ENCODE data around the gene NKX6-2. TPM values are rescaled to one million over a fixed set of nuclear protein-coding genes. Genes with fewer than 3 reads are reported as not detected.

The NKX6-2 gene
- total RNA-seq, 1 experiment from 2014 or later: not detected

DNA sequence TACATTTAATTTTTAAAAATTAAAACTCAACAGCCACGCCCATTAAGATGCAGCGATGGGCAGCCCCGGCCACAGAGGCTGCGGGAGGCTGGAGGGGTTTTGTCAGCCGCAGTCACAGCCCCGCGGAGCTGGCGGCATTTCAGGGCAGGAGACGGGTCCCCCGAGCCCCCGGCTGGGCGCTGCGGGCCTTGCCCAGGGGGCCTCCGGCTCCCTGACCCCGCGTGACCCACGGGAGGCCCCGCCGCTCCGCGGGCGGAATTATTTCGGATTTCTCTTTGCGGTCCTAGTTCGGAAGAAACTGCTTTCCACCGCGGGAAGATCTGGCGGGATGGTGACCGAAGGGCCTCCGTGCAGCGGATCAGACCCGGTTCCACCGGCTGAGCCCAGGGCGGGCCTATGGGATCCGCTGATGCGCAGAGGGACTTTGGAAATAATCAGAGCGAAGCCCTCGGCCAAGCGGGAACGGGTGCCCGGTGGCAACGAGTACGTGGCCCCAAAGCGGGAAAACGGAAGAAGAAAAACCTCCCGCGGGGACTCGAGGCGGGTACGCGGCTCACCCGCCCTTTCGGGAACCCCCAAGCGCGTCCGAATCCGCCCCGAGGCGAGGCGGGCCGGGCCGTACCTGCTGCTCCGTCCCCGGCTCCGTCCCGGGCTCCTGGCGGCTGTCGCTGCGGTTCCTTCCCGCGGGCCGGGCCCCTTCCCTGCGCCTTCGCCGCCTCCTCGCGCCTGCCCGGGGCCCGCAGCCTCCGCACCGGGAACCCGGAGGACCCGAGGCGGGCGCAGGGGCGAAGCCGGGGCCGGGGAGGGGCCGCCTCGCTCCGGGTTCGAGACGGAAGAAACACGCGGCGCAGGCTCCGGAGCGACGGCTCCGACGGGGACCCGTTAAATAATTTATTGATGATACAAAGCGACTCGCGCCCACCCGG lies 1.7 kb downstream of the NKX6-2 start:
- no peaks in the 10 kb centered on the region for H3K27me3 Mint-ChIP-seq (ENCODE audit: insufficient read depth, unreplicated experiment)

DNA sequence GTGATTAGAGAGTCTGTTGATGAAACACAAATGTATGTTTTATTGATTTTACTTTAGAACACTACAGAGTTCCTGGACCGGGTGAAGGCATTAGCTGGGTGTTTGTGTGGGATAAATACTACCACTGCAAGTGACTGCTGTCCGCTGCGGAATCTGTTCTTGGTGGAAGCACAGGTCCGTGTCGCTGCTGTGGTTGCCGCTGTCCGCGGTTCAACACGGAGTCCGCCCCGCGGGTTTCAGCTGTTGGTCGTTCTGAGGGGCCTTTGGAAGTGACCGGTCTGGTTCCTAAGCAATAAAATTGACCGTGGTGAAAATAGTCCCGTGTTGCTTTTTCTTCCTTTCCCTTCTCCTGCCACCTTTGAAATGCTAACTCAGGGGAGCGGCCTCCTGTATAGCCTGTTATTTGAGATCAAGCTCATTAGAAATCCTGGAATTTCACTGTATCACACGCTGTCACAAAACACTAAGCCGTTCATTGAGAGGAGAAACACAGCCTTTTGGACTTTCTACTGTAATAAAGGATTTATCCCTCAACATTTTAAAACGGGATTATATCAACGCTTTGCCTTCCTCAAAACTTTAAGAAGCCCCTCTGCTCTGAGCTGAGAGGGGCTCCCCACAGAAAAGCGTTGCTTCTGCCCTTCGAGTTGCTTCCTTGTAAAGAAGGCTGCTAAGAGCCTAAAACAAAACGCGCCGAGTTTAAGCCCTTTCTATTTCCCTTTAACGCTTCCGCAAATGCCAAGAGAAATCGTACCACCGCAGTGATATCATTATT lies 2.6 kb downstream of the NKX6-2 start:
- Mint-ChIP-seq H3K27ac (ENCODE audit: unreplicated experiment) (no peak overlapping the region), H3K9me3 (ENCODE audit: unreplicated experiment) (no peaks in the 10 kb centered on the region), H3K4me1 (ENCODE audit: low read depth, unreplicated experiment) (no peaks in the 10 kb centered on the region), H3K36me3 (ENCODE audit: insufficient read depth, unreplicated experiment) (peaks cover 9% of the 10 kb centered on the region), H3K4me3 (ENCODE audit: unreplicated experiment) (no peak overlapping the region), H3K27me3 (ENCODE audit: insufficient read depth, unreplicated experiment) (no peaks in the 10 kb centered on the region)
- H3K4me1 ChIP-seq: peaks cover 11% of the 10 kb centered on the region; the same call in 1 of the 2 replicates
- H3K36me3 ChIP-seq (ENCODE audit: control insufficient read depth, insufficient read depth, low read length): no peaks in the 10 kb centered on the region
- ChIA-PET CTCF (no interaction called here), POLR2A (no interaction called here)
- BruUV-seq (replicated peaks): no TSS peak
- 0 out of 2 replicates have a peak, but pooled peaks cover 1% of the 10 kb centered on the region for H3K27me3 ChIP-seq (replicated peaks; ENCODE audit: control insufficient read depth, insufficient read depth, low read length)
- intact Hi-C loops (cut with micrococcal nuclease; ENCODE audit: unreplicated experiment): no loop called here
- no peak overlapping the region for H3K4me3 ChIP-seq (ENCODE audit: low read depth, low read length)
- H3K9me3 ChIP-seq: no peaks in the 10 kb centered on the region
- no peak for DNase-seq
- TF ChIP-seq, protein P1, sequence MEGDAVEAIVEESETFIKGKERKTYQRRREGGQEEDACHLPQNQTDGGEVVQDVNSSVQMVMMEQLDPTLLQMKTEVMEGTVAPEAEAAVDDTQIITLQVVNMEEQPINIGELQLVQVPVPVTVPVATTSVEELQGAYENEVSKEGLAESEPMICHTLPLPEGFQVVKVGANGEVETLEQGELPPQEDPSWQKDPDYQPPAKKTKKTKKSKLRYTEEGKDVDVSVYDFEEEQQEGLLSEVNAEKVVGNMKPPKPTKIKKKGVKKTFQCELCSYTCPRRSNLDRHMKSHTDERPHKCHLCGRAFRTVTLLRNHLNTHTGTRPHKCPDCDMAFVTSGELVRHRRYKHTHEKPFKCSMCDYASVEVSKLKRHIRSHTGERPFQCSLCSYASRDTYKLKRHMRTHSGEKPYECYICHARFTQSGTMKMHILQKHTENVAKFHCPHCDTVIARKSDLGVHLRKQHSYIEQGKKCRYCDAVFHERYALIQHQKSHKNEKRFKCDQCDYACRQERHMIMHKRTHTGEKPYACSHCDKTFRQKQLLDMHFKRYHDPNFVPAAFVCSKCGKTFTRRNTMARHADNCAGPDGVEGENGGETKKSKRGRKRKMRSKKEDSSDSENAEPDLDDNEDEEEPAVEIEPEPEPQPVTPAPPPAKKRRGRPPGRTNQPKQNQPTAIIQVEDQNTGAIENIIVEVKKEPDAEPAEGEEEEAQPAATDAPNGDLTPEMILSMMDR (IDR thresholded peaks at IDR 0.05; ENCODE audit: insufficient read depth in 1 of 2, low read depth in 1 of 2, low read length in 1 of 2, severe bottlenecking in 1 of 2, unreplicated experiment in 1 of 2): no peak

More for the DNA sequence above, 1.7 kb downstream of the NKX6-2 start:
- no peaks in the 10 kb centered on the region for H3K4me1 Mint-ChIP-seq (ENCODE audit: low read depth, unreplicated experiment)
- H3K9me3 Mint-ChIP-seq (ENCODE audit: unreplicated experiment): no peaks in the 10 kb centered on the region
- Histone ChIP-seq H3K36me3 (ENCODE audit: control insufficient read depth, insufficient read depth, low read length) (no peaks in the 10 kb centered on the region), H3K27me3 (replicated peaks; ENCODE audit: control insufficient read depth, insufficient read depth, low read length) (0 out of 2 replicates have a peak, but pooled peaks cover 1% of the 10 kb centered on the region), H3K4me3 (ENCODE audit: low read depth, low read length) (no peak overlapping the region), H3K9me3 (no peaks in the 10 kb centered on the region), H3K4me1 (peaks cover 11% of the 10 kb centered on the region; the same call in 1 of the 2 replicates)
- intact Hi-C loops (cut with micrococcal nuclease; ENCODE audit: unreplicated experiment): no loop called here
- TF ChIP-seq, protein P1 (IDR thresholded peaks at IDR 0.05; ENCODE audit: insufficient read depth in 1 of 2, low read depth in 1 of 2, low read length in 1 of 2, severe bottlenecking in 1 of 2, unreplicated experiment in 1 of 2): no peak
- no peak overlapping the region for H3K4me3 Mint-ChIP-seq (ENCODE audit: unreplicated experiment)
- H3K36me3 Mint-ChIP-seq (ENCODE audit: insufficient read depth, unreplicated experiment): peaks cover 9% of the 10 kb centered on the region
- H3K27ac Mint-ChIP-seq (ENCODE audit: unreplicated experiment): no peak overlapping the region
- POLR2A ChIA-PET: no interaction called here
- CTCF ChIA-PET: no interaction called here
- DNase-seq: no peak
- BruUV-seq (replicated peaks): no TSS peak

DNA sequence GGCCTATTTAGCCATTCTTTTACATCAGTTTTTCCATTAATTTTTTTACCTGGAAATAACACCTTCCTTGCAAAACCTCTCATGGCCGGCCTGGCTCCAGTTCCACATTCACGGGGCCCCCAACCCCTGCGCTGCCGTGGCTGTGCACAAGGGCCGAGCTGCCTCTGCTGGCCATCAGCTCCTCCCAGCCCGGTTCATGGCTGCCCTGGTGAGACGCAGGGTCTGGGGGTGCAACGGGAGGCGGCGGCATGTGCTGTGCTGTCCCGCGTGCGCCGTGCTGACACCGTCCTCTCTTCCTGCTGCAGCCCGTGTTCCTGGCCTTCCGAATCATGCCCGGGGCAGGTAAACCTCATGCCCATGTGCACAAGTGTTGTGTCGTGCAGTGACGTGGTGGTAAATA lies 4.4 kb downstream of the NKX6-2 start:
- no TSS peak for BruUV-seq (replicated peaks)
- intact Hi-C loops (cut with micrococcal nuclease; ENCODE audit: unreplicated experiment): no loop called here
- no peaks in the 10 kb centered on the region for H3K27me3 Mint-ChIP-seq (ENCODE audit: insufficient read depth, unreplicated experiment)

More for the DNA sequence above, 4.4 kb downstream of the NKX6-2 start:
- ChIA-PET POLR2A (no interaction called here), CTCF (no interaction called here)
- no peak for DNase-seq
- Mint-ChIP-seq H3K4me1 (ENCODE audit: low read depth, unreplicated experiment) (no peaks in the 10 kb centered on the region), H3K27ac (ENCODE audit: unreplicated experiment) (no peak overlapping the region), H3K4me3 (ENCODE audit: unreplicated experiment) (no peak overlapping the region), H3K36me3 (ENCODE audit: insufficient read depth, unreplicated experiment) (peaks cover 9% of the 10 kb centered on the region), H3K9me3 (ENCODE audit: unreplicated experiment) (no peaks in the 10 kb centered on the region)
- Histone ChIP-seq H3K36me3 (ENCODE audit: control insufficient read depth, insufficient read depth, low read length) (no peaks in the 10 kb centered on the region; the same call in 1 of the 2 replicates), H3K4me3 (ENCODE audit: low read depth, low read length) (no peak overlapping the region), H3K4me1 (0 out of 2 replicates have a peak, but pooled peaks cover 3% of the 10 kb centered on the region), H3K27me3 (replicated peaks; ENCODE audit: control insufficient read depth, insufficient read depth, low read length) (no peaks in the 10 kb centered on the region), H3K9me3 (no peaks in the 10 kb centered on the region)
- TF ChIP-seq, protein P1 (IDR thresholded peaks at IDR 0.05; ENCODE audit: insufficient read depth in 1 of 2, low read depth in 1 of 2, low read length in 1 of 2, severe bottlenecking in 1 of 2, unreplicated experiment in 1 of 2): no peak

Measured in Caco-2 (cell line).